ENCODE data around the gene VTN.

Gene VTN

GRCh38 chr17:28397687-28398279 is 27.7 kb upstream of the VTN start:
- Histone ChIP-seq H4K8ac (ENCODE audit: low read depth, low read length) (no peak overlapping the region), H3K79me2 (ENCODE audit: control insufficient read depth, insufficient read depth, low read length, poor library complexity) (no peaks in the 10 kb centered on the region), H4K12ac (ENCODE audit: low read depth, low read length) (no peak overlapping the region), H4K91ac (ENCODE audit: low read depth, low read length) (no peak overlapping the region), H3K23ac (ENCODE audit: low read length) (no peak overlapping the region), H3K18ac (ENCODE audit: low read length) (no peak overlapping the region), H3K9ac (ENCODE audit: low read length) (no peak overlapping the region), H3K79me1 (ENCODE audit: low read length) (peaks cover 3% of the 10 kb centered on the region), H3K27me3 (ENCODE audit: insufficient read depth, low read length) (no peaks in the 10 kb centered on the region), H2AFZ (ENCODE audit: insufficient read depth, low read length, poor library complexity) (no peak overlapping the region), H3K9me3 (ENCODE audit: insufficient read depth, low read depth, low read length) (no peaks in the 10 kb centered on the region), H2AK5ac (ENCODE audit: low read length) (peak overlapping the region; percentile 19), H2BK120ac (ENCODE audit: insufficient read depth, low read length, poor library complexity) (no peak overlapping the region), H3K4ac (ENCODE audit: low read depth, low read length) (no peak overlapping the region), H2BK5ac (ENCODE audit: low read depth, low read length, poor library complexity) (no peak overlapping the region), H3K36me3 (ENCODE audit: control insufficient read depth in 1 of 2, insufficient read depth in 2 of 2, low read length in 2 of 2) (peaks cover 0 to 2% of the 10 kb centered on the region in 2 experiments), H3K4me2 (ENCODE audit: low read length) (no peak overlapping the region), H3K27ac (ENCODE audit: low read depth, low read length) (no peak overlapping the region), H2BK12ac (ENCODE audit: low read length) (no peak overlapping the region), H3K4me1 (ENCODE audit: control insufficient read depth in 1 of 2, insufficient read depth in 2 of 2, low read length in 2 of 2) (peaks cover 18 to 20% of the 10 kb centered on the region in 2 experiments), H3K4me3 (ENCODE audit: low read depth, low read length) (no peak overlapping the region), H3K14ac (ENCODE audit: low read length) (no peak overlapping the region)
- no peak for DNase-seq
- no CpG with 5 or more reads among the region's 7 CpGs for WGBS (ENCODE audit: extremely low coverage, insufficient coverage, insufficient read length)

DNA sequence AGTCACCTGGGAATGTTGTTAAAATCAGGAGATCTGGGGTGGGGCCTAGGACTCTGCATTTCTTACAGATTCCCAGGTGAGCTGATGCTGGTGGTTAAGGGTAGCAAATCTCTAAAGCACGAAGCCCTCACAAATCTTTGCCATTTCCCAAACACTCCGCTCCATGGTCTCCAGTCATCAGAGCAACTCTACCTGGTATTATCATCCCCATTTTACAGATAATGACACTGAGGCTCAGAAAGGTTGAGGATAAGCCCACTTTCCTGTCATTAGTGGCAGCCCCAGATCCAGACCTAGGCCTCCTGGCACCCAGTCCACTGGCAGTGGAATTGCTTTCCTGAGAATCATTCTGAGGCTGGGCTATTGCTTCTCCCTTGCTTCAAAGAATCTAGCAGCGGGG is 27.2 kb upstream of the VTN start:
- no peaks in the 10 kb centered on the region for H3K36me3 ChIP-seq (ENCODE audit: control insufficient read depth in 1 of 2, insufficient read depth in 2 of 2, low read length in 2 of 2)
- H2BK120ac ChIP-seq (ENCODE audit: insufficient read depth, low read length, poor library complexity): no peak overlapping the region
- H3K9ac ChIP-seq (ENCODE audit: low read length): no peak overlapping the region
- no peak overlapping the region for H4K8ac ChIP-seq (ENCODE audit: low read depth, low read length)
- H2AFZ ChIP-seq (ENCODE audit: insufficient read depth, low read length, poor library complexity): no peak overlapping the region
- H3K4ac ChIP-seq (ENCODE audit: low read depth, low read length): no peak overlapping the region
- H2BK5ac ChIP-seq (ENCODE audit: low read depth, low read length, poor library complexity): no peak overlapping the region
- H3K4me1 ChIP-seq (ENCODE audit: control insufficient read depth in 1 of 2, insufficient read depth in 2 of 2, low read length in 2 of 2): peaks cover 18 to 20% of the 10 kb centered on the region in 2 experiments
- H3K79me2 ChIP-seq (ENCODE audit: control insufficient read depth, insufficient read depth, low read length, poor library complexity): no peaks in the 10 kb centered on the region
- no peak overlapping the region for H2AK5ac ChIP-seq (ENCODE audit: low read length)
- H4K91ac ChIP-seq (ENCODE audit: low read depth, low read length): no peak overlapping the region
- H3K27ac ChIP-seq (ENCODE audit: low read depth, low read length): no peak overlapping the region
- H3K27me3 ChIP-seq (ENCODE audit: insufficient read depth, low read length): no peaks in the 10 kb centered on the region
- no peaks in the 10 kb centered on the region for H3K9me3 ChIP-seq (ENCODE audit: insufficient read depth, low read depth, low read length)
- DNase-seq: no peak
- no peak overlapping the region for H3K18ac ChIP-seq (ENCODE audit: low read length)
- no peak overlapping the region for H4K12ac ChIP-seq (ENCODE audit: low read depth, low read length)
- H3K79me1 ChIP-seq (ENCODE audit: low read length): peaks cover 3% of the 10 kb centered on the region
- no peak overlapping the region for H3K4me3 ChIP-seq (ENCODE audit: low read depth, low read length)
- H3K4me2 ChIP-seq (ENCODE audit: low read length): no peak overlapping the region
- WGBS (ENCODE audit: extremely low coverage, insufficient coverage, insufficient read length): no CpG with 5 or more reads among the region's 3 CpGs
- no peak overlapping the region for H3K23ac ChIP-seq (ENCODE audit: low read length)
- no peak overlapping the region for H2BK12ac ChIP-seq (ENCODE audit: low read length)
- no peak overlapping the region for H3K14ac ChIP-seq (ENCODE audit: low read length)

GRCh38 chr17:28396635-28397239 is 26.6 kb upstream of the VTN start:
- Histone ChIP-seq H2BK5ac (ENCODE audit: low read depth, low read length, poor library complexity) (no peak overlapping the region), H2AK5ac (ENCODE audit: low read length) (no peak overlapping the region), H3K23ac (ENCODE audit: low read length) (no peak overlapping the region), H3K79me2 (ENCODE audit: control insufficient read depth, insufficient read depth, low read length, poor library complexity) (no peaks in the 10 kb centered on the region), H2AFZ (ENCODE audit: insufficient read depth, low read length, poor library complexity) (no peak overlapping the region), H3K4me1 (ENCODE audit: control insufficient read depth in 1 of 2, insufficient read depth in 2 of 2, low read length in 2 of 2) (peaks cover 17 to 18% of the 10 kb centered on the region in 2 experiments), H3K9ac (ENCODE audit: low read length) (no peak overlapping the region), H3K4me2 (ENCODE audit: low read length) (no peak overlapping the region), H3K79me1 (ENCODE audit: low read length) (peaks cover 3% of the 10 kb centered on the region), H4K12ac (ENCODE audit: low read depth, low read length) (no peak overlapping the region), H3K36me3 (ENCODE audit: control insufficient read depth in 1 of 2, insufficient read depth in 2 of 2, low read length in 2 of 2) (no peaks in the 10 kb centered on the region), H3K4ac (ENCODE audit: low read depth, low read length) (no peak overlapping the region), H2BK120ac (ENCODE audit: insufficient read depth, low read length, poor library complexity) (no peak overlapping the region), H3K14ac (ENCODE audit: low read length) (no peak overlapping the region), H3K4me3 (ENCODE audit: low read depth, low read length) (peak overlapping the region; percentile 23), H3K9me3 (ENCODE audit: insufficient read depth, low read depth, low read length) (no peaks in the 10 kb centered on the region), H4K8ac (ENCODE audit: low read depth, low read length) (no peak overlapping the region), H3K18ac (ENCODE audit: low read length) (no peak overlapping the region), H3K27me3 (ENCODE audit: insufficient read depth, low read length) (no peaks in the 10 kb centered on the region), H4K91ac (ENCODE audit: low read depth, low read length) (no peak overlapping the region), H2BK12ac (ENCODE audit: low read length) (no peak overlapping the region), H3K27ac (ENCODE audit: low read depth, low read length) (no peak overlapping the region)
- DNase-seq: no peak
- no CpG with 5 or more reads among the region's 6 CpGs for WGBS (ENCODE audit: extremely low coverage, insufficient coverage, insufficient read length)

DNA sequence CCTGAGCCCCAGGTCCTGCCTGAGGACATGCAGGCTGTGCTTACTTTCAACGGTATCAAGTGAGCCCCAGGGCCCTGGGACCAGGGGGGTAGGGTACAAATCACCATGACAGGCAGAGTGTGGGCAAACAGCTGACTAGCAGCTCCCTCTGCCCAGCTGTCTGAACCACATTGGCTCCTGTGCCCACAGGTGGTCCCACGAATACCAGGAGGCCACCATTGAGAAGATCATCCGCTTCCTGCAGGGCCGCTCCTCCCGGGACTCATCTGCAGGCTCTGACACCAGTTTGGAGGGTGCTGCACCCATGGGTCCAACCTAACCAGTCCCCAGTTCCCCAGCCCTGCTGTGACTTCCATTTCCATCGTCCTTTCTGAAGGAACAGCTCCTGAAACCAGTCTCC is 25.9 kb upstream of the VTN start:
- Histone ChIP-seq H3K36me3 (ENCODE audit: control insufficient read depth in 1 of 2, insufficient read depth in 2 of 2, low read length in 2 of 2) (no peaks in the 10 kb centered on the region), H3K27ac (ENCODE audit: low read depth, low read length) (no peak overlapping the region), H3K27me3 (ENCODE audit: insufficient read depth, low read length) (no peaks in the 10 kb centered on the region), H2AK5ac (ENCODE audit: low read length) (no peak overlapping the region), H3K18ac (ENCODE audit: low read length) (no peak overlapping the region), H3K9ac (ENCODE audit: low read length) (no peak overlapping the region), H3K79me2 (ENCODE audit: control insufficient read depth, insufficient read depth, low read length, poor library complexity) (no peaks in the 10 kb centered on the region), H2BK5ac (ENCODE audit: low read depth, low read length, poor library complexity) (no peak overlapping the region), H2BK12ac (ENCODE audit: low read length) (no peak overlapping the region), H3K4me1 (ENCODE audit: control insufficient read depth in 1 of 2, insufficient read depth in 2 of 2, low read length in 2 of 2) (peaks cover 17 to 18% of the 10 kb centered on the region in 2 experiments), H3K79me1 (ENCODE audit: low read length) (peaks cover 3% of the 10 kb centered on the region), H2AFZ (ENCODE audit: insufficient read depth, low read length, poor library complexity) (no peak overlapping the region), H3K9me3 (ENCODE audit: insufficient read depth, low read depth, low read length) (no peaks in the 10 kb centered on the region), H4K91ac (ENCODE audit: low read depth, low read length) (no peak overlapping the region), H3K23ac (ENCODE audit: low read length) (no peak overlapping the region), H3K14ac (ENCODE audit: low read length) (peak overlapping the region; percentile 26), H4K12ac (ENCODE audit: low read depth, low read length) (no peak overlapping the region), H3K4me2 (ENCODE audit: low read length) (no peak overlapping the region), H2BK120ac (ENCODE audit: insufficient read depth, low read length, poor library complexity) (no peak overlapping the region), H4K8ac (ENCODE audit: low read depth, low read length) (no peak overlapping the region), H3K4ac (ENCODE audit: low read depth, low read length) (no peak overlapping the region), H3K4me3 (ENCODE audit: low read depth, low read length) (no peak overlapping the region)
- WGBS (ENCODE audit: extremely low coverage, insufficient coverage, insufficient read length): no CpG with 5 or more reads among the region's 6 CpGs
- no peak for DNase-seq
